Activated CD4-positive, alpha-beta T cell treated with anti-CD3 and anti-CD28 coated beads, Interleukin-2, amount 50 U/mL, for 4 hours (primary cell): ENCODE data around the gene CALHM6.
"Not testable (repeated sequence)": the region's sequence is repeated elsewhere in the genome, so short reads cannot be mapped to it uniquely, and the experiment has no call there.

Experiments
- DNase-seq, 2 experiments: peaks; one replicate each; pipeline ENCODE4 v3.0.0-alpha.2; 2020

CALHM6 gene

GRCh38 chr6:116482780-116483179 lies 21.6 kb downstream of the CALHM6 start:
- no peak for DNase-seq

GRCh38 chr6:116483616-116484015 lies 22.4 kb downstream of the CALHM6 start:
- DNase-seq, result no peak

GRCh38 chr6:116485559-116486184 lies 24.5 kb downstream of the CALHM6 start:
- no peak for DNase-seq

GRCh38 chr6:116491610-116492330 lies 30.6 kb downstream of the CALHM6 start:
- no peak for DNase-seq

GRCh38 chr6:116492331-116493067 lies 31.3 kb downstream of the CALHM6 start:
- DNase-seq, result no peak

- not testable (repeated sequence) for DNase-seq
Measured at GRCh38 chr6:116495161-116495560, 34.0 kb downstream of the CALHM6 start.

GRCh38 chr6:116497113-116497676 lies 36.0 kb downstream of the CALHM6 start:
- no peak for DNase-seq

GRCh38 chr6:116500969-116501433 lies 39.8 kb downstream of the CALHM6 start:
- no peak for DNase-seq

GRCh38 chr6:116507324-116507723 lies 46.1 kb downstream of the CALHM6 start:
- no peak for DNase-seq

GRCh38 chr6:116508527-116508926 lies 47.4 kb downstream of the CALHM6 start:
- DNase-seq, result no peak

GRCh38 chr6:116511424-116512110 lies 50.4 kb downstream of the CALHM6 start, which contains the start of gene CALHM5:
Gene CALHM5 (plus strand): TSS chr6:116511639. CDS start chr6:116511697, 58 bp downstream.
- no peak for DNase-seq

GRCh38 chr6:116512111-116512559 lies 51.0 kb downstream of the CALHM6 start:
- no peak for DNase-seq

GRCh38 chr6:116512734-116513133 lies 51.6 kb downstream of the CALHM6 start:
- no peak for DNase-seq
